Stimulated activated naive B cell treated with anti-CD40 and anti-IgM and Interleukin-4, amounts not matched to agents 10 μg/mL and 1 μg/mL and 100 μg/mL, for 72 hours (primary cell): ENCODE results near the gene TBC1D32.

Experiments
- ATAC-seq, 2 donors: fragments of 150-1000 bp; cut with Tn5 transposase; replicated peaks; 2 replicates each; pipeline ENCODE4 v1.10.0; 2021; ENCODE audit warnings: moderate library complexity in 1 of 2
- DNase-seq: peaks from one replicate; pipeline ENCODE4 v3.0.0; 2021
- H3K27ac Mint-ChIP-seq: one replicate; pipeline ENCODE4 v1.8.0; 2022; ENCODE audit warnings: mild to moderate bottlenecking, mixed read lengths
- H3K27me3 Mint-ChIP-seq, 2 donors: one replicate each; pipeline ENCODE4 v1.8.0; 2022; ENCODE audit warnings: mixed read lengths in 2 of 2
- H3K36me3 Mint-ChIP-seq, 2 donors: one replicate each; pipeline ENCODE4 v1.8.0; 2022; ENCODE audit warnings: mixed read lengths in 2 of 2, mild to moderate bottlenecking in 1 of 2
- H3K4me1 Mint-ChIP-seq, 2 donors: one replicate each; pipeline ENCODE4 v1.8.0; 2022; ENCODE audit warnings: mixed read lengths in 2 of 2, mild to moderate bottlenecking in 1 of 2
- H3K4me3 Mint-ChIP-seq, 2 donors: one replicate each; pipeline ENCODE4 v1.8.0; 2022; ENCODE audit warnings: mild to moderate bottlenecking in 2 of 2, mixed read lengths in 2 of 2, moderate library complexity in 1 of 2
- H3K9me3 Mint-ChIP-seq, 2 donors: one replicate each; pipeline ENCODE4 v1.8.0; 2022; ENCODE audit warnings: mixed read lengths in 2 of 2, mild to moderate bottlenecking in 1 of 2

TBC1D32 gene

DNA sequence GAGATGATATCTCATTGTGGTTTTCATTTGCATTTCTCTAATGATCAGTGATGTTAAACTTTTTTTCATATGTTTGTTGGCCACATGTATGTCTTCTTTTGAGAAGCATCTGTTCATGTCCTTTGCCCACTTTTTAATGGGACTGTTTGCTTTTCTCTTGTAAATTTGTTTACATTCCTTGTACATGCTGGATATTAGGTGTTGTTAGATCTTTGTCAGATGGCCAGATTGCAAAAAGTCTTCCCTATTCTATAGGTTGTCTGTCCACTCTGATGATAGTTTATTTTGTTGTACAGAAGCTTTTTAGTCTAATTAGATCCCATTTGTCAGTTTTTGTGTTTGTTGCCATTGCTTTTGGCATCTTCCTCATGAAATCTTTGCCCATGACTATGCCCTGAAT is 172.4 kb downstream of the TBC1D32 start:
- Mint-ChIP-seq H3K4me1 (no peaks in the 10 kb centered on the region), H3K9me3 (peaks cover 4 to 15% of the 10 kb centered on the region in 2 donors), H3K27ac (no peak overlapping the region), H3K36me3 (peaks cover 39 to 40% of the 10 kb centered on the region in 2 donors), H3K27me3 (no peaks in the 10 kb centered on the region), H3K4me3 (no peak overlapping the region)
- DNase-seq: no peak
- no peak for ATAC-seq

DNA sequence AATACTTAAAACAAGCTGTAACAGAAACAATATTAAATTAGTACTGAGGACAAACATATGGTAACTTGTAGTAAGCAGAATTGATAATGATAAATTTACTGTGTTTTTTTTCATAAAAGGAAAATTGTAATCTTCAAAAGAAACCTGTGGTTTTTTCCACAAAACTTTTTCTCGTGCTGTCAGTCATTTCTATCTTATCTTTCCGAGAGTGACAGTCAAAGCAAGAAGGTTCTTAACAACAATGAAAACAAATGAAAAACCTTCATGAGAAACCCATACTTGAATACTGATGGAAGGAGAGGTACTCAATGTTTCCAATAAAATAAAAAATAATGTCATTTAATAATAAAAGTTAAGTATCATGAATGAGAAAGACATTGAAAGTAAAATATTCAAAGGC is 174.0 kb downstream of the TBC1D32 start:
- no peaks in the 10 kb centered on the region for H3K4me1 Mint-ChIP-seq
- H3K27ac Mint-ChIP-seq: no peak overlapping the region
- peaks cover 13 to 18% of the 10 kb centered on the region in 2 donors for H3K9me3 Mint-ChIP-seq
- H3K36me3 Mint-ChIP-seq: peaks cover 48 to 56% of the 10 kb centered on the region in 2 donors
- ATAC-seq (no peak), DNase-seq (no peak)
- no peaks in the 10 kb centered on the region for H3K27me3 Mint-ChIP-seq
- H3K4me3 Mint-ChIP-seq: no peak overlapping the region

DNA sequence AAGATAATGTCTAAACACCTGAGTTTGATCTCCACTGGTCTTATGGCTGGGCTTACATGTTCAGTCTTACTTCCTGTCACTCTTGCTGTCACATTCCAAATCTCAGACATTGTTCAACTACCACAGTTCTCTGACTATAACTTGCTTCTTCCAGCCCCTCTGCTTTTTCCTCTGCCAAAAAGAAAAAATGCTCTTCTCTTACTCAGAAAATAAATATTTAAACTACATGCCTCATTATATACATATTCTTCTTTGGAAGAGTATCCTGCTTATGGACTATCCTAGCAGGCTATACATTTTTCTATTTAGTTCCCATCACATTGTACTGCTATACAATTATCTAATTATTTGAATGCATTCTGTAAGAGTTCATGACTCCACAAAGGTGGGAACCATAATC is 175.4 kb downstream of the TBC1D32 start:
- ATAC-seq: no peak
- Mint-ChIP-seq H3K4me1 (no peaks in the 10 kb centered on the region), H3K27me3 (no peaks in the 10 kb centered on the region), H3K27ac (no peak overlapping the region), H3K36me3 (peaks cover 57 to 70% of the 10 kb centered on the region in 2 donors), H3K9me3 (peaks cover 13 to 25% of the 10 kb centered on the region in 2 donors), H3K4me3 (no peak overlapping the region)
- no peak for DNase-seq

DNA sequence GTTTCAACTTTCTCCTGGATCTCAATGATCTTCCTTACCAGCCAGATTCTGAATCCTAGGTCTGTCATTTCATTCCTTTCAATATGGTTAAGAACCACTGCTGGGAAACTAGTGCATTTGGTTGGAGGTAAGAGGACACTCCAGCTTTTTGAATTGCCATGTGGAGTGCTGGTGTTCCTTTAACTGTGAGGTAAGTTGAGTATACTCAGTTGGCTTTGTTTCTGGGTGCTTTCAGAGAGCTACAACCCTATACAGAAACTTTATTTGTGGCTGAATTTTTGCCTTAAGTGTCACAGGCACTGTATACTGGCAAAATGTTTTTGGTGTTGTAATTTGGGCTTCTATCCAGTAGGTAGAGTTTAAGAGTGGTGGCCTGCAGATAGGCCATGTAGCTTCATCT is 175.8 kb downstream of the TBC1D32 start:
- no peak overlapping the region for H3K27ac Mint-ChIP-seq
- H3K36me3 Mint-ChIP-seq: peaks cover 62 to 74% of the 10 kb centered on the region in 2 donors
- H3K4me3 Mint-ChIP-seq: no peak overlapping the region
- no peaks in the 10 kb centered on the region for H3K27me3 Mint-ChIP-seq
- peaks cover 13 to 27% of the 10 kb centered on the region in 2 donors for H3K9me3 Mint-ChIP-seq
- H3K4me1 Mint-ChIP-seq: no peaks in the 10 kb centered on the region
- DNase-seq: no peak
- ATAC-seq: no peak

DNA sequence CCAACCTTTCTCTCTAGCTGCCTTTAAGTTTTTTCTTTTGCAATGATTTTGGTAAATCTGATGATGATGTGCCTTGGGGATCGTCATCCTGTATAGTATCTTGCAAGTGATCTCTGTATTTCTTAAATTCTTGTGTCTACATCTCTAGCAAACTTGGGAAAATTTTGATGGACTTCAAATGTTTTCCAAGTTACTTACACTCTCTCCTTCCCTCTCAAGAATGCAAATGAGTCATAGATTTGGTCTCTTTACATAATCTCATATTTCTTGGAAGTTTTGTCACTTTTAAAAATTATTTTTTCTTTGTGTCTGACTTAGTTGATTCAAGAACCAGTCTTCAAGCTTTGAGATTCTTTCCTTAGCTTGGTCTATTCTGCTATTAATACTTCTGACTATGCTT is 176.4 kb downstream of the TBC1D32 start:
- no peak for ATAC-seq
- Mint-ChIP-seq H3K36me3 (peaks cover 67 to 79% of the 10 kb centered on the region in 2 donors), H3K4me1 (no peaks in the 10 kb centered on the region), H3K27me3 (no peaks in the 10 kb centered on the region), H3K27ac (no peak overlapping the region), H3K9me3 (peaks cover 13 to 31% of the 10 kb centered on the region in 2 donors), H3K4me3 (no peak overlapping the region)
- no peak for DNase-seq

DNA sequence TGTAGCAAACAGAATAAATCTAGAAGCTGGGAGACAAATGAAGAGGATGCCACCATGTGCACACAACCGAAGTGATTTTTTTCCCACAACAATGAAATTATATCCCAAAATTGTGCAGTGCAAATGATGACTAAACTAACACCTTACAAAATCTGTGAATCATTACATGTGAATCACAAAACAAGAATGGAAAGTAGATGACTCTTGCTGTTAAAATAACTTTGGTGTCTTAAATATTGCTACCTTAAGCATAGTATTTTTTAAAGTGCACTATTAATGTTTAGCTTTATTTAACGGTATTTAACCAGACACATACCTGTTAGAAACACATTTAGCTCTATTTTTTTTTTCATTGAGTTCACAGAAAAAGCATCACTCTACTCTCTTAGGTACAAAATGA is 190.8 kb downstream of the TBC1D32 start:
- ATAC-seq (no peak), DNase-seq (no peak)
- Mint-ChIP-seq H3K4me1 (no peaks in the 10 kb centered on the region), H3K27ac (no peak overlapping the region), H3K4me3 (no peak overlapping the region), H3K36me3 (peaks cover 12 to 15% of the 10 kb centered on the region in 2 donors), H3K27me3 (no peaks in the 10 kb centered on the region), H3K9me3 (peaks cover 3 to 9% of the 10 kb centered on the region in 2 donors)

DNA sequence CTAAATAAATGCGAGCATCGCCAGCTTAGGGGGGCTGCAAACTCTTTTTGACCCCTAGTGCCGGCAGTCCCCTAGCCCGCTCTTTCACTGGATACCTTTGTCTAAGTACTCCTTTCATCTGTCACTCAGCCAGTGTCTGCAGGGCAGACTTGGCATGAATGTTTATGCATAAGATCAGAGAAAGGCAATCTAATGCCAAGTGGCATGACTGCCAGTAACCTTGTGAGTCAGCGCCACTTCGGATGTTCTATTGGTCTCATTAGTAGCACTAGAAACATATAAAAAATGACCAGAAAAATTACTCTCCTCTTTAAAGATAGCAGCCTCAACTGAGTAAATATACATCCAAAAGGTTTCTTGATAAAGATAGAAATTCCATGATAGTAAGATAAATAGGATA is 192.2 kb downstream of the TBC1D32 start:
- Mint-ChIP-seq H3K36me3 (peaks cover 12 to 15% of the 10 kb centered on the region in 2 donors), H3K9me3 (peaks cover 3 to 9% of the 10 kb centered on the region in 2 donors), H3K27me3 (no peaks in the 10 kb centered on the region), H3K27ac (no peak overlapping the region), H3K4me1 (no peaks in the 10 kb centered on the region), H3K4me3 (no peak overlapping the region)
- ATAC-seq (no peak), DNase-seq (no peak)

DNA sequence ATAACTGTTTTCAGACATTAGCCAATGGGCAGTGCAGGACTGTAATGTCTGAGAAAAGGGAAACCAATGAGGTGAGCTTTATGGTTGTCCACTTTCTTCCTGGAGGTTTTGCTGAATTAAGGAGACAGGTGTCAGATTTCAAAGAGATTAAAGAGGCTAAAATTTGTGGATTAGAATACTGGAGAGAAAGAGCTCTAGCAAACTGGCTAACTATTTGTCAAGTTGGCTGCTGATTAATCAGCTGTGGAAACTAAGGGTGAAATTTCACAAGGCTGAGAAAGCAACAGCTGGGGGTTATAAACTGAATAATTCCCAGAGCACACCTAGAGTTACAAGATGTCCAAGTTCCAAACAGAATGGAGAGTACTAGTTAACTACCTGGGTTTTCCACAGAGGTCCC is 198.9 kb downstream of the TBC1D32 start:
- Mint-ChIP-seq H3K27me3 (no peaks in the 10 kb centered on the region), H3K4me3 (no peak overlapping the region), H3K9me3 (no peaks in the 10 kb centered on the region), H3K4me1 (no peaks in the 10 kb centered on the region), H3K36me3 (peaks cover 5 to 9% of the 10 kb centered on the region in 2 donors), H3K27ac (no peak overlapping the region)
- no peak for ATAC-seq
- DNase-seq: no peak

DNA sequence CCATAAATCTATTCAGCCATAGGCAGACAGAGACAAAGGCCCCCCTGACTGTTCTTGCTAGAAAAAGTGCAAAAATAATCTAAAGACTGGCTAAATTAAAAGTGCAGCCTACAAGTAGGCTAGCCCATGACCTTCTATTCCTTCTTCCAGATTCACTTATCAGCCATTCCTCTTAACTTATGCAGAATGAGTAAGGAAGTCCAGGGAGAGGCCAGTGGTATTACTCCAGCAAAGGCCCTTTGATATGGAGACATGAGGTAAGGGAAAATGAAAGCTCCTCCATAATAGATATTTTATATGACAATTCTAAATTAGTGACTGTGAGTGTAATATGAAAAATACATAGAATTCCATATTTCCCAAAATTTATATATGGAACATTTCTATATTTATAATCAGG is 199.4 kb downstream of the TBC1D32 start:
- Mint-ChIP-seq H3K4me3 (no peak overlapping the region), H3K27ac (no peak overlapping the region), H3K4me1 (no peaks in the 10 kb centered on the region), H3K9me3 (no peaks in the 10 kb centered on the region), H3K36me3 (peaks cover 8 to 9% of the 10 kb centered on the region in 2 donors), H3K27me3 (no peaks in the 10 kb centered on the region)
- DNase-seq: no peak
- ATAC-seq: no peak

DNA sequence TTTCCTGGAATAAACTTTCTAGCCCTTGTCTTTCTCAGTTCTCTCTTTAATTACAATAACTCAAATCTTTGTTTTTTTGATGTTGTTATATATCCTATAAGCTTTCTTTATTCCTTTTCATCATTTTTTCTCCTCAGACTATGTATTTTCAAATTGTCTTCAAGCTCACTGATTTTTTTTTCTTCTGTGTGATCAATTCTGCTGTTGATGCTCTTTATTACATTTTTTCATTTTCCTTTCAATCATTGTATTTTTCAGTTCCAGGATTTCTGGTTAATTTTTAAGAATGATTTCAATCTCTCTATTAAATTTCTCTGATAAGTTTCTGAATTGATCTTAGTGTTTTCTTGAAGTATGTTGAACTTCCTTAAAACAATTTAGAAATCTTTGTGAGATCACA is 209.7 kb downstream of the TBC1D32 start:
- no peaks in the 10 kb centered on the region for H3K4me1 Mint-ChIP-seq
- H3K36me3 Mint-ChIP-seq: peaks cover 25 to 34% of the 10 kb centered on the region in 2 donors
- H3K27me3 Mint-ChIP-seq: no peaks in the 10 kb centered on the region
- ATAC-seq (no peak), DNase-seq (no peak)
- no peak overlapping the region for H3K4me3 Mint-ChIP-seq
- peaks cover 9 to 18% of the 10 kb centered on the region in 2 donors for H3K9me3 Mint-ChIP-seq
- H3K27ac Mint-ChIP-seq: no peak overlapping the region

DNA sequence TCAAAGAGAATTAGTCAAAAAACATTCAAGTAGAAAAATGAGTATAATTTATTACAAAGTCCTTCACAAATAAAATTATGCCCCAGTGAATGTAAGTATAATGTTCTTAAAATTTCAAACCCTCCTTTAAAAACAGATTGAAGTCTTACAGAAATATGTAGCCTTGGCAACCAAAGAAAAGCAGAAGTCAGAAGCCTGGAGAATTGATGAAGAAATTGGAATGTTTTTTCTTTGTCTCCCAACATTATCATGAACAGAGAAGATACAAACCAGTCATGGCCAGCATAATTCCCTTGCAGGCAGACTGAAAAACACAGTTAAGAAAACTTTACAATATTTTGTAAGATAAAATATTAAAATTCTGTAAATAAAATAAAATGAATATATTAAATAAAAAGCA is 221.9 kb downstream of the TBC1D32 start:
- no peak overlapping the region for H3K4me3 Mint-ChIP-seq
- no peaks in the 10 kb centered on the region for H3K4me1 Mint-ChIP-seq
- ATAC-seq (no peak), DNase-seq (no peak)
- H3K27ac Mint-ChIP-seq: no peak overlapping the region
- H3K9me3 Mint-ChIP-seq: no peaks in the 10 kb centered on the region
- peaks cover 3 to 6% of the 10 kb centered on the region in 2 donors for H3K36me3 Mint-ChIP-seq
- no peaks in the 10 kb centered on the region for H3K27me3 Mint-ChIP-seq

DNA sequence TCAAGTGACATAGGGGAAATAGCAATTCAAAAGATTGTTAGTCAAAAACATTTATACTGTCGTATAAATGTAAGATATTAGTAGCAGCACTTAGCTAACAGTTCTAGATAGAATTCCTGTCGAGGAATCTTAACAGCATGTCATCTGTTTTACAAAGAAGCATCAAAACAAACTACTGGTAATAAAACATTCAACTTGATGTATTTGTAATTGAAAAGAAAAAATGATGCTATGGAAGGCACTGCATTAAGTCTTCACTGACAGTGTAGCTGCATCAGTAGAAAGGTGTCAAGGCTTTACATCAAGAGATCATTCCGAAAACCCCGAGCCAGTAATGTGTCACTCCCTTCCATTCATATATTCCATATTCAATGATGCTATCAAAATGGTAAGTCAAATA is 223.5 kb downstream of the TBC1D32 start:
- Mint-ChIP-seq H3K4me3 (no peak overlapping the region), H3K27me3 (no peaks in the 10 kb centered on the region), H3K36me3 (peaks cover 2 to 6% of the 10 kb centered on the region in 2 donors), H3K27ac (no peak overlapping the region), H3K9me3 (no peaks in the 10 kb centered on the region), H3K4me1 (no peaks in the 10 kb centered on the region)
- ATAC-seq (no peak), DNase-seq (no peak)

DNA sequence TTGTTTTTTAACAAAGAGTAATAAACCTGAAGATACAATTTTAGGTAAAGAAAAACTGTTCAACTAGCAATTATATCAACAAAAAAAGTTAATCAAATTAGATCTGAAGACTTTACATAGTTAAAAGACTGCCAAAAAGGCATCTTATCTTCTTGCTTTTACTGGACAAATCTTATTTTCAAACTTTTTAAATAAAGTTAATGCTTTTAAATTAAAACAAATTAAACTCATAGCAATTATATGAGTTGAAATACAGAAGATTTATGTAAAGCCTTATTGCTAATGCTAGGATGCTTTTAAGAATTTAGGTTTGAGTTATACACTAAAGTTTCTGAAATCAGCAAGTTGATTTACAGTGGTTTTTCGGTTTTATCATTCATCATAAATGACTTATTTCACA is 227.3 kb downstream of the TBC1D32 start:
- H3K27ac Mint-ChIP-seq: no peak overlapping the region
- DNase-seq (no peak), ATAC-seq (no peak)
- H3K4me1 Mint-ChIP-seq: no peaks in the 10 kb centered on the region
- no peak overlapping the region for H3K4me3 Mint-ChIP-seq
- H3K9me3 Mint-ChIP-seq: peaks cover 0 to 3% of the 10 kb centered on the region in 2 donors
- peaks cover 4 to 14% of the 10 kb centered on the region in 2 donors for H3K36me3 Mint-ChIP-seq
- no peaks in the 10 kb centered on the region for H3K27me3 Mint-ChIP-seq

DNA sequence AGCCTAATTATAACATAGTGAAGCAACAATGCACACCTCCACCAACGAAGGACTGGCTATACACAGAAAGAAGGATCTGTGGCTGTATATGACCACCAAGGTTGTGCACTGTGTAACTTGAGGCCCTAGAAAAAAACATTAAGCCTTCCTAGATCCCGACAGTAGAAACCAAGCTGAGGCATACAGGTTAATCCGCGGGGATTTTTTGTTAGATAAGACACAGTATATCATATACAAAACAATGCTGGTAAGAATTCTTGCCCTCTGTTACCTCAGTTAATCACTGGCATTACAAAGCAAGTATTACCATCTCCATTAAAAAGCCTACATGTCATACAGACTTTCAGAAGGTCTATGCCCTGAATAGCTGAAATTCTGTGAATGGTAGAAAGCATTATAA is 228.8 kb downstream of the TBC1D32 start:
- peaks cover 19 to 29% of the 10 kb centered on the region in 2 donors for H3K36me3 Mint-ChIP-seq

DNA sequence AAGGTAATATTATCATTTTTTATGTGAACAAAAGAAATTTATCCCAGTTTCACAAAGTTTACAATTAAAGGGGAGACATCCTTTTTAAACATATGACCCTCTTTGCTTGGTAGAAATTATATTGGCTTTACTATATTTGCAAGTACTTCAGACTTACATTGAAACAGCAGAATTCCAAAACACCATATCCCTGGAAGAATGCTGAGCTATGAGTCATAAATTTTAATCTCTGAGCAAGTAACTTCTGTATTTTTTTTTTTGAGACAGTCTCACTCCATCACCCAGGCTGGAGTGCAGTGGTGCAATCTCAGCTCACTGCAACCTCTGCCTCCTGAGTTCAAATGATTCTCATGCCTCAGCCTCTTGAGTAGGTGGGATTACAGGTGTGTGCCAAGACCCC is 240.4 kb downstream of the TBC1D32 start:
- DNase-seq (no peak), ATAC-seq (no peak)
- Mint-ChIP-seq H3K27ac (no peak overlapping the region), H3K36me3 (peaks cover 11 to 21% of the 10 kb centered on the region in 2 donors), H3K27me3 (no peaks in the 10 kb centered on the region), H3K4me1 (no peaks in the 10 kb centered on the region), H3K4me3 (no peak overlapping the region), H3K9me3 (peaks cover 2 to 3% of the 10 kb centered on the region in 2 donors)

More for the DNA sequence above, 228.8 kb downstream of the TBC1D32 start:
- no peaks in the 10 kb centered on the region for H3K27me3 Mint-ChIP-seq
- H3K27ac Mint-ChIP-seq: no peak overlapping the region
- no peak overlapping the region for H3K4me3 Mint-ChIP-seq
- H3K4me1 Mint-ChIP-seq: no peaks in the 10 kb centered on the region
- ATAC-seq (no peak), DNase-seq (no peak)
- peaks cover 0 to 4% of the 10 kb centered on the region in 2 donors for H3K9me3 Mint-ChIP-seq

DNA sequence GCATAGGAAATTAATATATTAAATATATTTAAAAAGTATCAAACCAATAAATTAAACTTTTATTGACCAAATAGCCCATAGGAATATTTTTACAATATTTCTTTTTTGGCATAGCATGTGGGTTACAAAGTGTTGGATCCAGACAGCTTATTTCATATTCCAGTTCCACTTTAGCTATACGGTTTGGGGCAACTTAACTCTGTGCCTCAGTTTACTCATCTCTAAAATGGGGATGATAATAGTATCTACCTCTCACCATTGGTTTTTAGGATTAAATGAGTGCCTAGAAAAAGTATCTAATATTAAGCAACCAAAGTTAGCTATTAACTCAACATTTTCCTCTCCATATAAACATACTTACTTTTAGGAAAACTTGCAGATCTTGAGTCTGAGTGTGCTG is 243.8 kb downstream of the TBC1D32 start:
- no peak for DNase-seq
- Mint-ChIP-seq H3K27ac (no peak overlapping the region), H3K36me3 (peaks cover 0 to 3% of the 10 kb centered on the region in 2 donors), H3K4me3 (no peak overlapping the region), H3K9me3 (no peaks in the 10 kb centered on the region), H3K4me1 (no peaks in the 10 kb centered on the region), H3K27me3 (no peaks in the 10 kb centered on the region)
- ATAC-seq: no peak
